Neural cell (in vitro differentiated cells): ENCODE results near the gene FAM163B.

ENCODE experiments used
- EP300 ChIP-seq: fragments of 450-650 bp; conservative IDR thresholded peaks from 2 replicates; pipeline ENCODE4 v1.6.1; 2014; ENCODE audit warnings: antibody characterized with exemption, mild to moderate bottlenecking, moderate library complexity; ENCODE audit not compliant: poor library complexity, severe bottlenecking
- POLR2AphosphoS5 ChIP-seq: IDR thresholded peaks from 2 replicates; pipeline ENCODE4 v1.6.1; 2012
- RAD21 ChIP-seq: fragments of 450-650 bp; conservative IDR thresholded peaks from 2 replicates; pipeline ENCODE4 v1.6.1; 2014; ENCODE audit warnings: antibody characterized with exemption, mild to moderate bottlenecking, moderate library complexity
- SMC3 ChIP-seq: fragments of 450-650 bp; conservative IDR thresholded peaks from 2 replicates; pipeline ENCODE4 v1.6.1; 2014; ENCODE audit warnings: antibody characterized with exemption, mild to moderate bottlenecking, moderate library complexity; ENCODE audit not compliant: poor library complexity
- TF ChIP-seq, protein P1 (sequence below): IDR thresholded peaks from 2 replicates; pipeline ENCODE4 v1.6.1; 2012; ENCODE audit warnings: borderline replicate concordance
- TF ChIP-seq, protein P2 (sequence below): fragments of 450-650 bp; IDR thresholded peaks from 2 replicates; pipeline ENCODE4 v1.5.1; 2014; ENCODE audit warnings: antibody characterized with exemption, mild to moderate bottlenecking, moderate library complexity; ENCODE audit not compliant: poor library complexity, severe bottlenecking

DNA sequence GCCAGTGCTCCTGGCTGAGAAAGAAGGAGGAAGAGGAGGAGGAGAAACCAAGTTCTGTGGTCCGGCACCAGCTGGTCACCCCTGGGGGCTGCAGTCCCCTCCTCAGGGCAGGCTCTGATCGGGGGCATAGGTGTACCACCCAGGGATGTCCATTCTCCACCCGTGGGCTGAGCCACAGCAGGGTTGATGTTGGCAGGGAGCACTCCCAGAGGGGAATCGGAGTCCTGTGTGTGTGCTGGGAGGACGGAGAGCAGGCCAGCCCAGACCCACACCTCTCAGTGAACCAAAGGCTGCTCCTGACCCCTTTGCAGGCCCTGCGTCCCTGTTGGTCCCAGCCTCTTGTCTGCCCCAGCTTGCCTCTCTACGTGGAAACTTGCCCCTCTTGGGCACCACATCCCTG lies 79.3 kb downstream of the FAM163B start:
- TF ChIP-seq, protein P1, sequence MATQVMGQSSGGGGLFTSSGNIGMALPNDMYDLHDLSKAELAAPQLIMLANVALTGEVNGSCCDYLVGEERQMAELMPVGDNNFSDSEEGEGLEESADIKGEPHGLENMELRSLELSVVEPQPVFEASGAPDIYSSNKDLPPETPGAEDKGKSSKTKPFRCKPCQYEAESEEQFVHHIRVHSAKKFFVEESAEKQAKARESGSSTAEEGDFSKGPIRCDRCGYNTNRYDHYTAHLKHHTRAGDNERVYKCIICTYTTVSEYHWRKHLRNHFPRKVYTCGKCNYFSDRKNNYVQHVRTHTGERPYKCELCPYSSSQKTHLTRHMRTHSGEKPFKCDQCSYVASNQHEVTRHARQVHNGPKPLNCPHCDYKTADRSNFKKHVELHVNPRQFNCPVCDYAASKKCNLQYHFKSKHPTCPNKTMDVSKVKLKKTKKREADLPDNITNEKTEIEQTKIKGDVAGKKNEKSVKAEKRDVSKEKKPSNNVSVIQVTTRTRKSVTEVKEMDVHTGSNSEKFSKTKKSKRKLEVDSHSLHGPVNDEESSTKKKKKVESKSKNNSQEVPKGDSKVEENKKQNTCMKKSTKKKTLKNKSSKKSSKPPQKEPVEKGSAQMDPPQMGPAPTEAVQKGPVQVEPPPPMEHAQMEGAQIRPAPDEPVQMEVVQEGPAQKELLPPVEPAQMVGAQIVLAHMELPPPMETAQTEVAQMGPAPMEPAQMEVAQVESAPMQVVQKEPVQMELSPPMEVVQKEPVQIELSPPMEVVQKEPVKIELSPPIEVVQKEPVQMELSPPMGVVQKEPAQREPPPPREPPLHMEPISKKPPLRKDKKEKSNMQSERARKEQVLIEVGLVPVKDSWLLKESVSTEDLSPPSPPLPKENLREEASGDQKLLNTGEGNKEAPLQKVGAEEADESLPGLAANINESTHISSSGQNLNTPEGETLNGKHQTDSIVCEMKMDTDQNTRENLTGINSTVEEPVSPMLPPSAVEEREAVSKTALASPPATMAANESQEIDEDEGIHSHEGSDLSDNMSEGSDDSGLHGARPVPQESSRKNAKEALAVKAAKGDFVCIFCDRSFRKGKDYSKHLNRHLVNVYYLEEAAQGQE, result no peak
- TF ChIP-seq, protein P2, sequence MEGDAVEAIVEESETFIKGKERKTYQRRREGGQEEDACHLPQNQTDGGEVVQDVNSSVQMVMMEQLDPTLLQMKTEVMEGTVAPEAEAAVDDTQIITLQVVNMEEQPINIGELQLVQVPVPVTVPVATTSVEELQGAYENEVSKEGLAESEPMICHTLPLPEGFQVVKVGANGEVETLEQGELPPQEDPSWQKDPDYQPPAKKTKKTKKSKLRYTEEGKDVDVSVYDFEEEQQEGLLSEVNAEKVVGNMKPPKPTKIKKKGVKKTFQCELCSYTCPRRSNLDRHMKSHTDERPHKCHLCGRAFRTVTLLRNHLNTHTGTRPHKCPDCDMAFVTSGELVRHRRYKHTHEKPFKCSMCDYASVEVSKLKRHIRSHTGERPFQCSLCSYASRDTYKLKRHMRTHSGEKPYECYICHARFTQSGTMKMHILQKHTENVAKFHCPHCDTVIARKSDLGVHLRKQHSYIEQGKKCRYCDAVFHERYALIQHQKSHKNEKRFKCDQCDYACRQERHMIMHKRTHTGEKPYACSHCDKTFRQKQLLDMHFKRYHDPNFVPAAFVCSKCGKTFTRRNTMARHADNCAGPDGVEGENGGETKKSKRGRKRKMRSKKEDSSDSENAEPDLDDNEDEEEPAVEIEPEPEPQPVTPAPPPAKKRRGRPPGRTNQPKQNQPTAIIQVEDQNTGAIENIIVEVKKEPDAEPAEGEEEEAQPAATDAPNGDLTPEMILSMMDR, result no peak
- TF ChIP-seq SMC3 (no peak), RAD21 (no peak), EP300 (no peak), POLR2AphosphoS5 (no peak)
